GM12878 (cell line): ENCODE measurements around the gene ATF6B. TPM values are rescaled to one million over a fixed set of nuclear protein-coding genes. Genes with fewer than 3 reads are reported as not detected.
A peak's percentile ranks its signal among the peaks of the same experiment; 100 is the strongest.

Experiments
- ATAC-seq: fragments of 200-7000 bp; cut with Tn5 transposase; 3 replicates; pipeline ENCODE4 v1.9.1; 2020; ENCODE audit warnings: mild to moderate bottlenecking, moderate library complexity
- BruUV-seq: library from RNA; stranded (reverse); fragments of 400-500 nt; replicated peaks from 2 replicates; lab custom pipeline; 2021; lab: Mats Ljungman, UMichigan
- CTCF ChIA-PET: fragments of 300-600 bp; sonication (Branson Sonifier 250); formaldehyde crosslinking; extraction: SDS; loops from one replicate; lab custom pipeline; 2021; ENCODE audit warnings: inconsistent platforms; lab: Yijun Ruan, JAX
- POLR2A ChIA-PET: fragments of 350-600 bp; formaldehyde crosslinking; extraction: SDS; loops from one replicate; lab custom pipeline; 2021; ENCODE audit warnings: inconsistent platforms; lab: Charles Lee
- RAD21 ChIA-PET: fragments of 300-600 bp; sonication (Branson Sonifier 250); formaldehyde crosslinking; loops from one replicate; lab custom pipeline; 2023; ENCODE audit warnings: antibody characterized with exemption; ENCODE audit not compliant: unreplicated experiment; lab: Charles Lee
- SMC1A ChIA-PET: fragments of 300-600 bp; sonication (Branson Sonifier 250); formaldehyde crosslinking; loops from one replicate; lab custom pipeline; 2023; ENCODE audit not compliant: unreplicated experiment, uncharacterized antibody; lab: Charles Lee
- DNase-seq: peaks from one replicate; pipeline ENCODE4 v3.0.0-alpha.2; 2011; ENCODE audit warnings: low read depth, low spot score
- FAIRE-seq: peaks from 3 replicates; lab custom pipeline; 2011; peaks lifted over from hg19 to GRCh38; lab: Jason Lieb, UNC
- H2AFZ ChIP-seq: 2 replicates; pipeline ENCODE4 v1.6.0; 2011; ENCODE audit warnings: low read depth, low read length, control low read depth; ENCODE audit not compliant: control insufficient read depth
- H3K27ac ChIP-seq: 2 replicates; pipeline ENCODE4 v1.5.1; 2011; ENCODE audit warnings: control low read depth; ENCODE audit not compliant: control insufficient read depth, insufficient read depth
- H3K27me3 ChIP-seq, 2 experiments: replicated peaks in 1 of 2; 2 replicates each; pipeline versions ENCODE4 v1.6.0 to v1.6.1; 2011; ENCODE audit warnings: low read length in 1 of 2; ENCODE audit not compliant: control insufficient read depth in 2 of 2, insufficient read depth in 2 of 2
- H3K36me3 ChIP-seq, 2 experiments: 2 replicates each; pipeline ENCODE4 v1.5.1; 2011; ENCODE audit warnings: low read length in 1 of 2; ENCODE audit not compliant: control insufficient read depth in 2 of 2, insufficient read depth in 2 of 2
- H3K4me1 ChIP-seq: 2 replicates; pipeline ENCODE4 v1.6.1; 2011; ENCODE audit warnings: mild to moderate bottlenecking, low read length, moderate library complexity, mixed read lengths; ENCODE audit not compliant: control insufficient read depth, insufficient read depth
- H3K4me2 ChIP-seq: 2 replicates; pipeline ENCODE4 v1.6.0; 2011; ENCODE audit warnings: control low read depth; ENCODE audit not compliant: control insufficient read depth, insufficient read depth
- H3K4me3 ChIP-seq: fragments of 200-600 bp; sonication (generic); 2 replicates; pipeline ENCODE4 v1.5.1; 2016
- H3K79me2 ChIP-seq: 2 replicates; pipeline ENCODE4 v1.6.0; 2011; ENCODE audit warnings: low read length; ENCODE audit not compliant: control insufficient read depth, insufficient read depth
- H3K9ac ChIP-seq: 2 replicates; pipeline ENCODE4 v1.8.0; 2011; ENCODE audit warnings: low read length, control low read depth, mixed read lengths; ENCODE audit not compliant: control insufficient read depth, insufficient read depth
- H3K9me3 ChIP-seq: replicated peaks from 3 replicates; pipeline ENCODE4 v1.5.1; 2011; ENCODE audit warnings: mild to moderate bottlenecking, low read length; ENCODE audit not compliant: control insufficient read depth, insufficient read depth
- H4K20me1 ChIP-seq: 2 replicates; pipeline ENCODE4 v1.6.0; 2011; ENCODE audit not compliant: control insufficient read depth, insufficient read depth
- BCL3 ChIP-seq: IDR thresholded peaks from 2 replicates; pipeline ENCODE4 v1.6.1; 2011; ENCODE audit warnings: borderline replicate concordance, low read depth, mild to moderate bottlenecking, moderate library complexity, low read length; ENCODE audit not compliant: insufficient read depth, poor library complexity, severe bottlenecking
- CHD1 ChIP-seq: IDR thresholded peaks from 2 replicates; pipeline ENCODE4 v1.6.1; 2012; ENCODE audit warnings: low read depth, low read length, improper control_type of control experiment
- ETV6 ChIP-seq, 2 experiments: fragments of 450-650 bp in 1 of 2; IDR thresholded peaks in 1 of 2; conservative IDR thresholded peaks in 1 of 2; 2 replicates each; pipeline ENCODE4 v1.6.1; 2014; ENCODE audit warnings: antibody characterized with exemption in 1 of 2, borderline replicate concordance in 1 of 2, low read depth in 1 of 2, mild to moderate bottlenecking in 1 of 2, moderate library complexity in 1 of 2
- FOXM1 ChIP-seq: IDR thresholded peaks from 2 replicates; pipeline ENCODE4 v1.6.1; 2012; ENCODE audit warnings: low read depth, mild to moderate bottlenecking, inconsistent platforms, low read length, moderate library complexity
- HDGF ChIP-seq: fragments of 450-650 bp; IDR thresholded peaks from 2 replicates; pipeline ENCODE4 v1.6.1; 2016; ENCODE audit warnings: antibody characterized with exemption
- IKZF1 ChIP-seq: fragments of 450-650 bp; conservative IDR thresholded peaks from 2 replicates; pipeline ENCODE4 v1.6.1; 2017; ENCODE audit warnings: antibody characterized with exemption, mild to moderate bottlenecking
- WGBS: methylation state at CpG from one replicate; pipeline ENCODE4 v1.1.6; 2016; ENCODE audit warnings: low lambda C conversion rate; ENCODE audit not compliant: insufficient replicate concordance, insufficient coverage; ENCODE audit errors: missing lambda C conversion rate; 5-methylcytosine and 5-hydroxymethylcytosine counted together
- in situ Hi-C: fragments of 300-500 bp; cut with MboI; formaldehyde crosslinking; loops from 9 replicates; pipeline ENCODE4 v1.14.3; 2018; ENCODE audit warnings: mixed read lengths
- intact Hi-C: fragments of 100-400 bp; cut with micrococcal nuclease; formaldehyde crosslinking; loops from one replicate; pipeline ENCODE4 v1.14.2; 2022; ENCODE audit not compliant: unreplicated experiment
- polyA plus RNA-seq, 11 experiments: library from polyadenylated mRNA; depleted of rRNA in 4 of 11; unstranded in 6 of 11; stranded (reverse) in 5 of 11; fragments of >200 nt; fragmentation: Nextera tagmentation in 4 of 11; fragmentation: Illumina TruSeq in 1 of 11; extraction: Ambion mirVana in 4 of 11; extraction: Trizol in 1 of 11; gene quantifications; 1 replicate in 1 of 11; 2 replicates in 10 of 11; pipeline versions ENCODE4 v1.2.1 to v1.2.3, GENCODE V29; 2011 to 2016; ENCODE audit warnings: inconsistent platforms in 2 of 11, missing spikeins in 2 of 11, low read depth in 1 of 11
- total RNA-seq, 4 experiments: library from RNA; depleted of rRNA in 3 of 4; stranded (reverse); fragments of >200 nt in 3 of 4; fragmentation: Illumina TruSeq in 1 of 4; extraction: Trizol in 1 of 4; gene quantifications; 2 replicates each; pipeline versions ENCODE4 v1.2.1 to v1.2.3, GENCODE V29; 2013 to 2021
- TF ChIP-seq, protein P1 (sequence below): IDR thresholded peaks from 2 replicates; pipeline ENCODE4 v1.6.1; 2012; ENCODE audit warnings: improper control_type of control experiment, low read depth, low read length; ENCODE audit not compliant: insufficient replicate concordance
- TF ChIP-seq, protein P2 (sequence below): fragments of 450-650 bp; IDR thresholded peaks from 2 replicates; pipeline ENCODE4 v1.6.1; 2017; ENCODE audit warnings: mild to moderate bottlenecking
- TF ChIP-seq, protein P3 (sequence below): fragments of 450-650 bp; IDR thresholded peaks from 2 replicates; pipeline ENCODE4 v1.6.1; 2014; ENCODE audit warnings: mild to moderate bottlenecking

ATF6B gene
- total and polyA plus RNA-seq, 10 of the 15 experiments (the other 5 are each of a cell fraction or from before 2014, with no cell fraction given), result 13.6 to 83.9 (median 44.0) TPM

GRCh38 chr6:32176476-32177182 is 48.6 kb upstream of the ATF6B start:
- Histone ChIP-seq H3K4me1 (peaks cover 10% of the 10 kb centered on the region), H3K36me3 (no peaks in the 10 kb centered on the region; a peak in 1 of 4 replicates), H3K4me2 (peak overlapping the region; percentile 65), H2AFZ (peak overlapping the region; percentile 78), H3K9ac (peak overlapping the region; percentile 62), H4K20me1 (no peaks in the 10 kb centered on the region), H3K4me3 (peak overlapping the region; percentile 64), H3K27me3 (no peaks in the 10 kb centered on the region), H3K27ac (peak overlapping the region; percentile 79), H3K9me3 (no peaks in the 10 kb centered on the region), H3K79me2 (peaks cover 22% of the 10 kb centered on the region)
- ChIA-PET POLR2A (interaction anchor here (0.5 to 5.7 kb wide), 10 partner anchors 13 to 1562 kb away, joined by 3 to 123 read pairs (median 4); partner anchors contain the start of genes ATF6B, FKBPL, GPSM3 and PBX2), RAD21 (interaction anchor here (1.4 to 2.6 kb wide), 4 partner anchors 13 to 48 kb away, joined by 5 to 21 read pairs (median 11); partner anchors contain the start of genes ATF6B, GPSM3 and PBX2), SMC1A (interaction anchor here (1.0 to 4.2 kb wide), 5 partner anchors 15 to 349 kb away, joined by 3 to 41 read pairs (median 13); partner anchors contain the start of genes ATF6B, FKBPL, GPSM3 and HSPA1B), CTCF (interaction anchor here (0.9 to 1.8 kb wide), 9 partner anchors 9 to 60 kb away, joined by 3 to 6 read pairs (median 4); partner anchors contain the start of gene GPSM3)
- no TSS peak for BruUV-seq
- intact Hi-C loops, result loop anchor here (2.0 kb wide), 2 partner anchors 14 to 58 kb away; partner anchors contain the start of gene PBX2
- in situ Hi-C loops, result no loop called here
- 51% methylated on average over 5 of the region's 5 CpGs for WGBS
- no peak for ATAC-seq
- FAIRE-seq, result no peak
- DNase-seq, result no peak
- TF ChIP-seq, protein P1, sequence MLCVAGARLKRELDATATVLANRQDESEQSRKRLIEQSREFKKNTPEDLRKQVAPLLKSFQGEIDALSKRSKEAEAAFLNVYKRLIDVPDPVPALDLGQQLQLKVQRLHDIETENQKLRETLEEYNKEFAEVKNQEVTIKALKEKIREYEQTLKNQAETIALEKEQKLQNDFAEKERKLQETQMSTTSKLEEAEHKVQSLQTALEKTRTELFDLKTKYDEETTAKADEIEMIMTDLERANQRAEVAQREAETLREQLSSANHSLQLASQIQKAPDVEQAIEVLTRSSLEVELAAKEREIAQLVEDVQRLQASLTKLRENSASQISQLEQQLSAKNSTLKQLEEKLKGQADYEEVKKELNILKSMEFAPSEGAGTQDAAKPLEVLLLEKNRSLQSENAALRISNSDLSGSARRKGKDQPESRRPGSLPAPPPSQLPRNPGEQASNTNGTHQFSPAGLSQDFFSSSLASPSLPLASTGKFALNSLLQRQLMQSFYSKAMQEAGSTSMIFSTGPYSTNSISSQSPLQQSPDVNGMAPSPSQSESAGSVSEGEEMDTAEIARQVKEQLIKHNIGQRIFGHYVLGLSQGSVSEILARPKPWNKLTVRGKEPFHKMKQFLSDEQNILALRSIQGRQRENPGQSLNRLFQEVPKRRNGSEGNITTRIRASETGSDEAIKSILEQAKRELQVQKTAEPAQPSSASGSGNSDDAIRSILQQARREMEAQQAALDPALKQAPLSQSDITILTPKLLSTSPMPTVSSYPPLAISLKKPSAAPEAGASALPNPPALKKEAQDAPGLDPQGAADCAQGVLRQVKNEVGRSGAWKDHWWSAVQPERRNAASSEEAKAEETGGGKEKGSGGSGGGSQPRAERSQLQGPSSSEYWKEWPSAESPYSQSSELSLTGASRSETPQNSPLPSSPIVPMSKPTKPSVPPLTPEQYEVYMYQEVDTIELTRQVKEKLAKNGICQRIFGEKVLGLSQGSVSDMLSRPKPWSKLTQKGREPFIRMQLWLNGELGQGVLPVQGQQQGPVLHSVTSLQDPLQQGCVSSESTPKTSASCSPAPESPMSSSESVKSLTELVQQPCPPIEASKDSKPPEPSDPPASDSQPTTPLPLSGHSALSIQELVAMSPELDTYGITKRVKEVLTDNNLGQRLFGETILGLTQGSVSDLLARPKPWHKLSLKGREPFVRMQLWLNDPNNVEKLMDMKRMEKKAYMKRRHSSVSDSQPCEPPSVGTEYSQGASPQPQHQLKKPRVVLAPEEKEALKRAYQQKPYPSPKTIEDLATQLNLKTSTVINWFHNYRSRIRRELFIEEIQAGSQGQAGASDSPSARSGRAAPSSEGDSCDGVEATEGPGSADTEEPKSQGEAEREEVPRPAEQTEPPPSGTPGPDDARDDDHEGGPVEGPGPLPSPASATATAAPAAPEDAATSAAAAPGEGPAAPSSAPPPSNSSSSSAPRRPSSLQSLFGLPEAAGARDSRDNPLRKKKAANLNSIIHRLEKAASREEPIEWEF, result no peak
- TF ChIP-seq CHD1 (no peak), FOXM1 (no peak), HDGF (no peak), IKZF1 (no peak), ETV6 (conservative IDR thresholded peaks at IDR 0.05 in 1 of 2, IDR thresholded peaks at IDR 0.05 in 1 of 2; ENCODE audit: borderline replicate concordance in 1 of 2, low read depth in 1 of 2) (no peak), BCL3 (no peak)
- TF ChIP-seq, protein P2, sequence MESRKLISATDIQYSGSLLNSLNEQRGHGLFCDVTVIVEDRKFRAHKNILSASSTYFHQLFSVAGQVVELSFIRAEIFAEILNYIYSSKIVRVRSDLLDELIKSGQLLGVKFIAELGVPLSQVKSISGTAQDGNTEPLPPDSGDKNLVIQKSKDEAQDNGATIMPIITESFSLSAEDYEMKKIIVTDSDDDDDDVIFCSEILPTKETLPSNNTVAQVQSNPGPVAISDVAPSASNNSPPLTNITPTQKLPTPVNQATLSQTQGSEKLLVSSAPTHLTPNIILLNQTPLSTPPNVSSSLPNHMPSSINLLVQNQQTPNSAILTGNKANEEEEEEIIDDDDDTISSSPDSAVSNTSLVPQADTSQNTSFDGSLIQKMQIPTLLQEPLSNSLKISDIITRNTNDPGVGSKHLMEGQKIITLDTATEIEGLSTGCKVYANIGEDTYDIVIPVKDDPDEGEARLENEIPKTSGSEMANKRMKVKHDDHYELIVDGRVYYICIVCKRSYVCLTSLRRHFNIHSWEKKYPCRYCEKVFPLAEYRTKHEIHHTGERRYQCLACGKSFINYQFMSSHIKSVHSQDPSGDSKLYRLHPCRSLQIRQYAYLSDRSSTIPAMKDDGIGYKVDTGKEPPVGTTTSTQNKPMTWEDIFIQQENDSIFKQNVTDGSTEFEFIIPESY, result no peak
- TF ChIP-seq, protein P3, sequence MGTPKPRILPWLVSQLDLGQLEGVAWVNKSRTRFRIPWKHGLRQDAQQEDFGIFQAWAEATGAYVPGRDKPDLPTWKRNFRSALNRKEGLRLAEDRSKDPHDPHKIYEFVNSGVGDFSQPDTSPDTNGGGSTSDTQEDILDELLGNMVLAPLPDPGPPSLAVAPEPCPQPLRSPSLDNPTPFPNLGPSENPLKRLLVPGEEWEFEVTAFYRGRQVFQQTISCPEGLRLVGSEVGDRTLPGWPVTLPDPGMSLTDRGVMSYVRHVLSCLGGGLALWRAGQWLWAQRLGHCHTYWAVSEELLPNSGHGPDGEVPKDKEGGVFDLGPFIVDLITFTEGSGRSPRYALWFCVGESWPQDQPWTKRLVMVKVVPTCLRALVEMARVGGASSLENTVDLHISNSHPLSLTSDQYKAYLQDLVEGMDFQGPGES, result no peak
